ENCODE measurements around the gene NAB2. TPM values are rescaled to one million over a fixed set of nuclear protein-coding genes. Genes with fewer than 3 reads are reported as not detected.

The NAB2 gene
- total RNA-seq, 4 donors from 2014 or later: 21.6 to 41.5 (median 35.1) TPM

DNA sequence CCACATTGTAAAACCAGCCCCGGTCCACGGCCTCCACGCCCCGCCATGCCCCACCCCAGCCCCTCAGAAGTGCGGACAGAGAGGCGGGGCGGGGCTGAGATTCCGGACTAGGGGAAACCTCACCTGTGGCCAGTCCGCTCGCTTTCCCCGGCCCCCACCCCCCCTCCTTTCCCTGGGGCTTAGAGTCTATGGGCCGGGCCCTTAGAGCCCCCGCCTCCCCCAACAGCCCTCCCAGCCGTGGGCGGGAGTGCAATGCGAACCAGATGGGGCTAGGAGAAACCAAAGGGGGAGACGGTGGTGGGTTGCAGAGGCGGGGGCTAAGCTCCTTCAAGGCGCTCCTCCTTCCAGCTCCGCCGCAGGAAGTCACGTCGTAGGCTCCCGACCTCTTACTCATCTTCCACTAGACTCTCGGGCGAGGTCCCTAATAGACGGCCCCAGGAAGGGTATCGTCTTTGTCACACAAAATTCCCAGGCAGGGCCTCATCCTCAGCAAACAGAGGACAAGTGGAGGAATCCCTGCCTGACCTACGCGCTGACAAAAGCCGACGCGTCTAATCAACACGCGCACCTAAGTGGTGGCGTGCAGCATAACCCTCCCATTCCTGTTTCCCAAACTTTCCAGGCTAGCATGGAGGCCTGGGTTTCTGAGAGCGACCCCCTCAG, 1.1 kb upstream of the NAB2 start:
- H3K4me1 ChIP-seq: peaks cover 39 to 57% (median 54%) of the 10 kb centered on the region in 4 donors
- intact Hi-C loops (cut with DNase I): loop anchor here (2.0 kb wide), 1 partner anchor 23 kb away; the partner anchor contains the start of gene STAT6

DNA sequence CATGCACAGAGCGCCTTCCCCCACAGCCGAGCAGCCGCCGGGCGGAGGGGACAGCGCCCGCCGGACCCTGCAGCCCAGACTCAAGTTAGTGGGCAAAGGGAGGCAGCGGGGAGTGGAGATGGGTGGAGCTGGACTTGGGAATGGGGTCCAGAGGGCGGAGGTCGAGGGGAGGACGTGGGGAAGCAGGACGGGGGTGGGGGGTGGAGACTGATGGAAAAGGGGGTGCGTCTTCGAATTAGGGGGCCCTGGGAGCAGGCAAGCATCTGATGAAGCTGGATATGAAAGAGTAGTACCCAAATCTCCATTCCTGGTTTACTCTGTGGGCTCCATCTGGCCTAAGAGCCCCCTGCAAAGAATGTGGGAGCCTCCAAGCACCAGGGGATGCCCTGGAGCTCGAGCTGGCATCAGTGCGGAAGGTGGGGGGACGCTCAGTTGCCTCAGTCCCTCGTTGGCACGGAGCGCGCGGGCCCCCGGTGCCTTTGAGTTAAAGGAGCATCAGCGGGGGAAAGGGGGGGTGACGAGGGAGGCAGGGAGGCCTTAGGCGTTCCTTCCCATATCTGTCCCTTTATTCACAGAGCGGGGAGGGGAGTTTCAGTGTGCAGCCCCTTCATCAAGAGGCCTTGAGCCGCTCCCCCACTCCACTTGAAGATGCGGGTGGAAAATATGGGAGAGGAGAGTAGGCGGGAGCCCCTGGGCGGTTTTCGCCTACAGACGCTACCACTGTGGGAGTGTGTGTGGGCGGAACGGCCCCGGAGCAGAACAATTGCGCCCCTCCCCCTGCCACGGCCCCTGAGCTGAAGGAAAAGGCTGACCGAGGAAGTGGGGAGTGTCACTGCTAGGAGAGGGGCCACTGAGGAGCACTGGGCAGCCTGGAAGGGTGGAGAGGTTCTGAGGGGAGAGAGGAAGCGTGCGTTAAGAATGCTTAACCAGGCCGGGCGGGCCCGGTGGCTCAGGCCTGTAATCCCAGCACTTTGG, 644 bp downstream of the NAB2 start:
- peak overlapping the region; percentile 88 to 96 (median 92) for H3K4me3 ChIP-seq
- intact Hi-C loops (cut with DNase I): loop anchor here (2.0 to 10.0 kb wide), 2 partner anchors 21 to 455 kb away; partner anchors contain the start of genes BAZ2A and STAT6
- H3K36me3 ChIP-seq: peaks cover 6 to 32% (median 30%) of the 10 kb centered on the region in 4 donors
- H3K4me1 ChIP-seq: peaks cover 54 to 74% (median 71%) of the 10 kb centered on the region in 4 donors
- H3K27me3 ChIP-seq: no peaks in the 10 kb centered on the region
- peak overlapping the region; percentile 99 to 100 (median 100) for H3K27ac ChIP-seq (replicated peaks in 1 of 4)
- no peak for TF ChIP-seq POLR2A (IDR thresholded peaks at IDR 0.05; ENCODE audit: low read depth)
- peak; percentile 69 to 74 for TF ChIP-seq POLR2AphosphoS5 (IDR thresholded peaks at IDR 0.05)
- WGBS: under 1% methylated on average over 31 of the region's 45 CpGs
- H3K9me3 ChIP-seq: no peaks in the 10 kb centered on the region
- no peak for DNase-seq (ENCODE audit: extremely low spot score)

More for the DNA sequence above, 1.1 kb upstream of the NAB2 start:
- Histone ChIP-seq H3K36me3 (peaks cover 5 to 19% (median 18%) of the 10 kb centered on the region in 4 donors), H3K4me3 (peak overlapping the region; percentile 88 to 96 (median 92)), H3K9me3 (no peaks in the 10 kb centered on the region), H3K27ac (replicated peaks in 1 of 4) (peak overlapping the region; percentile 99 to 100 (median 100)), H3K27me3 (no peaks in the 10 kb centered on the region)
- peak; percentile 96 for DNase-seq (ENCODE audit: extremely low spot score)
- 0% methylated on average over 18 of the region's 37 CpGs for WGBS
- TF ChIP-seq EP300 (IDR thresholded peaks at IDR 0.05) (no peak), POLR2AphosphoS5 (IDR thresholded peaks at IDR 0.05) (peak; percentile 49 to 70), POLR2A (IDR thresholded peaks at IDR 0.05; ENCODE audit: low read depth) (peak; percentile 41)
- TF ChIP-seq, protein P1, sequence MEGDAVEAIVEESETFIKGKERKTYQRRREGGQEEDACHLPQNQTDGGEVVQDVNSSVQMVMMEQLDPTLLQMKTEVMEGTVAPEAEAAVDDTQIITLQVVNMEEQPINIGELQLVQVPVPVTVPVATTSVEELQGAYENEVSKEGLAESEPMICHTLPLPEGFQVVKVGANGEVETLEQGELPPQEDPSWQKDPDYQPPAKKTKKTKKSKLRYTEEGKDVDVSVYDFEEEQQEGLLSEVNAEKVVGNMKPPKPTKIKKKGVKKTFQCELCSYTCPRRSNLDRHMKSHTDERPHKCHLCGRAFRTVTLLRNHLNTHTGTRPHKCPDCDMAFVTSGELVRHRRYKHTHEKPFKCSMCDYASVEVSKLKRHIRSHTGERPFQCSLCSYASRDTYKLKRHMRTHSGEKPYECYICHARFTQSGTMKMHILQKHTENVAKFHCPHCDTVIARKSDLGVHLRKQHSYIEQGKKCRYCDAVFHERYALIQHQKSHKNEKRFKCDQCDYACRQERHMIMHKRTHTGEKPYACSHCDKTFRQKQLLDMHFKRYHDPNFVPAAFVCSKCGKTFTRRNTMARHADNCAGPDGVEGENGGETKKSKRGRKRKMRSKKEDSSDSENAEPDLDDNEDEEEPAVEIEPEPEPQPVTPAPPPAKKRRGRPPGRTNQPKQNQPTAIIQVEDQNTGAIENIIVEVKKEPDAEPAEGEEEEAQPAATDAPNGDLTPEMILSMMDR (IDR thresholded peaks at IDR 0.05): no peak

DNA sequence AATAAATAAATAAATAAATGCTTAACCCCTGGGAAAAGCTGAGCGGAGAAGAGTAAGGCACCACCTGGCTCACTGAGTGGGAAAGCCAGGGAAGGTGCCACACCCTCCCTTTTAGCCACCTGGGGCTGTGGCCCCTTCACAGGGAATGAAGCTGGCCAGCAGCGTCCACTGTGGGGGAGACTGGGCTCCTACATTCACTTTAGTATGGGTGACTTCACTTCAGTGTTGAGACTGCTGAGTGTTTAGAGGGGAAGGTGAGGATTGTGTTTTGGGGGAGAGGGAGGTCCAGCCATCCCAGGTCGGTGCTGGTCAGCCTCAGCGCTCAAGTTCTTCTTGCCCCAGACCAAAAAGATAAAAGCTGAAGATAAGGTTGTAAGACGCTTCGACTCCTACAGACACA, 1.6 kb downstream of the NAB2 start:
- Histone ChIP-seq H3K4me1 (peaks cover 54 to 80% (median 74%) of the 10 kb centered on the region in 4 donors), H3K27me3 (no peaks in the 10 kb centered on the region), H3K4me3 (peak overlapping the region; percentile 88 to 96 (median 92)), H3K9me3 (no peaks in the 10 kb centered on the region), H3K27ac (replicated peaks in 1 of 4) (peak overlapping the region; percentile 99 to 100 (median 100)), H3K36me3 (peaks cover 15 to 41% (median 39%) of the 10 kb centered on the region in 4 donors)
- intact Hi-C loops (cut with DNase I): loop anchor here (10.0 kb wide), 1 partner anchor 456 kb away; the partner anchor contains the start of gene BAZ2A
- WGBS: 43% methylated on average over 6 of the region's 6 CpGs
- TF ChIP-seq EP300 (IDR thresholded peaks at IDR 0.05): no peak
- no peak for TF ChIP-seq POLR2AphosphoS5 (IDR thresholded peaks at IDR 0.05)
- TF ChIP-seq, protein P1 (IDR thresholded peaks at IDR 0.05): no peak
- no peak for TF ChIP-seq POLR2A (IDR thresholded peaks at IDR 0.05; ENCODE audit: low read depth)
- DNase-seq (ENCODE audit: extremely low spot score): no peak

DNA sequence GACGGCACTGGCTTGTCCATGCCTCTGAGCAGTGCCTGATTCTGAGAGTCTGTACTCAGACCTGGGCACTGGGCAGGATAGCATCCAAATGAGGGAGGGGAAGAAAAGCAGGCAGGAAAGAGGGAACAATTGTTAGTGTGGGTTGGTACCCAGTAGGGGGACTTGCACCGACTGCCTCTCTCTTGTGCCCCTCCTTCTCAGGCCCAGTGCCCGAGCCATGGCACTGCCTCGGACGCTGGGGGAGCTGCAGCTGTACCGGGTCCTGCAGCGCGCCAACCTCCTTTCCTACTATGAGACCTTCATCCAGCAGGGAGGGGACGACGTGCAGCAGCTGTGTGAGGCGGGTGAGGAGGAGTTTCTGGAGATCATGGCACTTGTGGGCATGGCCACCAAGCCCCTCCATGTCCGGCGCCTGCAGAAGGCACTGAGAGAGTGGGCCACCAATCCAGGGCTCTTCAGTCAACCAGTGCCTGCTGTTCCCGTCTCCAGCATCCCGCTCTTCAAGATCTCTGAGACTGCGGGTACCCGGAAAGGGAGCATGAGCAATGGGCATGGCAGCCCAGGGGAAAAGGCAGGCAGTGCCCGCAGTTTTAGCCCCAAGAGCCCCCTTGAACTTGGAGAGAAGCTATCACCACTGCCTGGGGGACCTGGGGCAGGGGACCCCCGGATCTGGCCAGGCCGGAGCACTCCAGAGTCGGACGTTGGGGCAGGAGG, 2.2 kb downstream of the NAB2 start:
- no peak for DNase-seq (ENCODE audit: extremely low spot score)
- WGBS: 41% methylated on average over 18 of the region's 22 CpGs
- Histone ChIP-seq H3K27ac (replicated peaks in 1 of 4) (peak overlapping the region; percentile 99 to 100 (median 100)), H3K27me3 (no peaks in the 10 kb centered on the region), H3K4me3 (peak overlapping the region; percentile 88 to 96 (median 92)), H3K9me3 (no peaks in the 10 kb centered on the region), H3K36me3 (peaks cover 20 to 47% (median 45%) of the 10 kb centered on the region in 4 donors), H3K4me1 (peaks cover 49 to 76% (median 70%) of the 10 kb centered on the region in 4 donors)
- intact Hi-C loops (cut with DNase I): loop anchor here (10.0 kb wide), 1 partner anchor 456 kb away; the partner anchor contains the start of gene BAZ2A
- TF ChIP-seq EP300 (IDR thresholded peaks at IDR 0.05): no peak
- TF ChIP-seq, protein P1 (IDR thresholded peaks at IDR 0.05): peak; percentile 11 to 39 (median 13)
